Parathyroid adenoma (tissue), 2 donors: ENCODE measurements around the gene SMARCE1.

Experiments
- H2AFZ ChIP-seq: fragments of 300-600 bp; sonication (generic); one replicate; pipeline ENCODE4 v1.7.0; 2017; ENCODE audit warnings: antibody characterized with exemption, mild to moderate bottlenecking
- H3K27ac ChIP-seq: fragments of 300-600 bp; sonication (generic); one replicate; pipeline ENCODE4 v1.7.0; 2017
- H3K27me3 ChIP-seq: fragments of 300-600 bp; sonication (generic); one replicate; pipeline ENCODE4 v1.7.0; 2017; ENCODE audit warnings: low read length; ENCODE audit not compliant: control insufficient read depth, insufficient read depth
- H3K36me3 ChIP-seq: fragments of 300-600 bp; sonication (generic); one replicate; pipeline ENCODE4 v1.7.0; 2017; ENCODE audit warnings: low read length; ENCODE audit not compliant: control insufficient read depth, insufficient read depth
- H3K4me1 ChIP-seq: fragments of 300-600 bp; sonication (generic); one replicate; pipeline ENCODE4 v1.7.0; 2017; ENCODE audit warnings: control low read depth
- H3K4me2 ChIP-seq: fragments of 300-600 bp; sonication (generic); one replicate; pipeline ENCODE4 v1.7.0; 2017; ENCODE audit warnings: low read length
- H3K4me3 ChIP-seq: fragments of 300-600 bp; sonication (generic); one replicate; pipeline ENCODE4 v1.7.0; 2017; ENCODE audit warnings: low read depth, low read length
- H3K79me2 ChIP-seq: fragments of 300-600 bp; sonication (generic); one replicate; pipeline ENCODE4 v1.7.0; 2017; ENCODE audit warnings: control low read depth
- H3K9ac ChIP-seq: fragments of 300-600 bp; sonication (generic); one replicate; pipeline ENCODE4 v1.7.0; 2017; ENCODE audit warnings: mild to moderate bottlenecking
- H3K9me3 ChIP-seq: fragments of 300-600 bp; sonication (generic); one replicate; pipeline ENCODE4 v1.7.0; 2017; ENCODE audit warnings: low read length; ENCODE audit not compliant: control insufficient read depth
- TF ChIP-seq, protein P1 (sequence below): fragments of 300-600 bp; sonication (generic); IDR thresholded peaks from one replicate; pipeline ENCODE4 v1.7.0; 2017; ENCODE audit warnings: antibody characterized with exemption, mild to moderate bottlenecking
- donor health status: primary hyperparathyroidism.

Gene SMARCE1

DNA sequence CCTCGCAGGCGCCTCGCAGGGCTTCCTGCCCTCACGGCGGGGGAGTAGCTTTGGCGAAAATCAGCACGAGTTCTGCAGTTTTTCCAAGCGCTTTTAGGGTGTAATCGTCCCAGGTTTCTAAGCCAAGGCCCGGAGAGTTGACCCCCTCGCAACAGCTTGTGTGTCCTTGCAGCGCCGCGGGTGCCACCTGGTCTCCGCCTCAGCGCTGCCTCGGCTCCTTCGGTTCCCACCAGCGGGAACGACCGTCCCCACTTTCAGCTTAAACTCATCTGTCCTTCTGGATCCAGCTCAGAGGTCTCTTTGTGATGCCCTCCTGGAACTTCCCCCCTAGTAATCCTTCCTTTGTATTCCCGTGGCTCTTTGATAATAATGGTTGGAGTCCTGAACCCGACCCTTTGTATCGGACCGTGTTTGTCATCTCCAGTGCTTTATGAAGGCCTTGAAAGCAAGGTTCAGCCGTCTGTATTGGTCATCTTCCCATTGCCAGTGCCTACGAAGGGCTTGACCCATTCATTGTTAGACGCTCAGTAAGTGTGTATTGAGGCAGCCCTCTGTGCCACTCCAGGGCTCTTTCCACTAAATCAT is 858 bp upstream of the SMARCE1 start:
- H3K36me3 ChIP-seq = no peaks in the 10 kb centered on the region
- peak overlapping the region; percentile 100 for H2AFZ ChIP-seq
- no peaks in the 10 kb centered on the region for H3K27me3 ChIP-seq
- no peaks in the 10 kb centered on the region for H3K9me3 ChIP-seq
- TF ChIP-seq, protein P1, sequence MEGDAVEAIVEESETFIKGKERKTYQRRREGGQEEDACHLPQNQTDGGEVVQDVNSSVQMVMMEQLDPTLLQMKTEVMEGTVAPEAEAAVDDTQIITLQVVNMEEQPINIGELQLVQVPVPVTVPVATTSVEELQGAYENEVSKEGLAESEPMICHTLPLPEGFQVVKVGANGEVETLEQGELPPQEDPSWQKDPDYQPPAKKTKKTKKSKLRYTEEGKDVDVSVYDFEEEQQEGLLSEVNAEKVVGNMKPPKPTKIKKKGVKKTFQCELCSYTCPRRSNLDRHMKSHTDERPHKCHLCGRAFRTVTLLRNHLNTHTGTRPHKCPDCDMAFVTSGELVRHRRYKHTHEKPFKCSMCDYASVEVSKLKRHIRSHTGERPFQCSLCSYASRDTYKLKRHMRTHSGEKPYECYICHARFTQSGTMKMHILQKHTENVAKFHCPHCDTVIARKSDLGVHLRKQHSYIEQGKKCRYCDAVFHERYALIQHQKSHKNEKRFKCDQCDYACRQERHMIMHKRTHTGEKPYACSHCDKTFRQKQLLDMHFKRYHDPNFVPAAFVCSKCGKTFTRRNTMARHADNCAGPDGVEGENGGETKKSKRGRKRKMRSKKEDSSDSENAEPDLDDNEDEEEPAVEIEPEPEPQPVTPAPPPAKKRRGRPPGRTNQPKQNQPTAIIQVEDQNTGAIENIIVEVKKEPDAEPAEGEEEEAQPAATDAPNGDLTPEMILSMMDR = no peak
- peaks cover 28% of the 10 kb centered on the region for H3K79me2 ChIP-seq
- H3K27ac ChIP-seq = peak overlapping the region; percentile 96
- peak overlapping the region; percentile 93 for H3K4me3 ChIP-seq
- H3K9ac ChIP-seq = peak overlapping the region; percentile 84
- H3K4me2 ChIP-seq = peak overlapping the region; percentile 97
- peaks cover 12% of the 10 kb centered on the region for H3K4me1 ChIP-seq

DNA sequence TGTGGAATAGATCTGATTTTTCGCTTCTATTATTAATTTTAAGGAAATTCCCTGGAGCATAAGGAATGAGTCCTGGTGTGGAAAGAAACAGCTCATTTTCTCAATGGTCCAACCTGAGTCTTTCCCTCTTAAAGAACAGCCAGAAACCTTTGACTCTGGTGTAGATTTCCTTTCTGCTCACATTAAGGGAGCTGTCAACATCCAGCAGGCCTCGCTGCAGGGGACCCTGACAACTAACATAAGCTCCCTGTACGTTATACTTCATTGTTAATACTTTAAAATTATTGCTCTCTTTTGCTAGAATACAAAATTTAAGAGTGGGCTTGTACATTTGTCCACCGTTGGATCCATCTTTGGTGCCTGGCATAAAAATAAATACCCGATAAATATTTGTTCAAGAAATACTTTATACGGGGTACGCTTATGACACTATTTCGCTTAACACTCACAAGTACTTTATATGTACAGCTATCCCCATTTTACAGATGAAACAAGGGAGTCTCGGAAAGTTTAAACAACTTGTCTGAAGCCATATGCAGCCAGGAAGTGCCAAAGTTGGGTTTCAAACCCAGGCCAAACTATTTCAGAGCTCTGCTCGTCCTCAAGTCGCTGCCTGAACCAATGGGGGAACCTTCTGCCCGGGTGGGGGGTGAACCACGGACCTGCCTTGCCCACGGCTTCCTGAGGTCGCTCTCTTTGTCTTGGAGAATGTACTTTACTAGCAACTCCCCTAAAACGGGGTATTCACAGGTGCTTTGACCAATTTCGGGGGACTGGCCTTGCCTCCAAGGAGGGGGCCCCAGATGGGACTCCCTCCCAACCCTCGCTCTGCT is 611 bp downstream of the SMARCE1 start:
- Histone ChIP-seq H3K27ac (peak overlapping the region; percentile 96), H3K4me3 (peak overlapping the region; percentile 93), H3K27me3 (no peaks in the 10 kb centered on the region), H3K36me3 (no peaks in the 10 kb centered on the region), H3K9me3 (no peaks in the 10 kb centered on the region), H3K4me2 (peak overlapping the region; percentile 97), H3K79me2 (peaks cover 33% of the 10 kb centered on the region), H3K4me1 (peaks cover 12% of the 10 kb centered on the region), H2AFZ (peak overlapping the region; percentile 100), H3K9ac (peak overlapping the region; percentile 84)
- TF ChIP-seq, protein P1 = no peak

DNA sequence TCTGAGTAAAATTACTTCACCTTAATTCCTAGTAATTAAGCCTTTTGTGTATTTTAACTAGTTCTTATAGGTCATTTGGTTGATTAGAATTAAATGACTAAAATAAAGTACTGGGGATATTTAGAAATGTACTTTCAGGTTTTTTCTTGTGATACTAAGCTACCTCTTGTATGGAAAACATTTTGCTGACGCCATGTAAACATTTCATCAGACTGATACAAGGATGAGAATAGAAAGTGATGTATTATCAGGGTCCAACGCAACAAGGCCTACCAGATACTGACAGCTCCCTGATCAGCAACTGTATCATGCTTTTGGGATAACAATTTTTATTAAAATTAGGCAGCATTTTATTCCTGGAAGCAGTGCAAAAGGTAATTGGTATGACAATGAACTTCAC is 1.7 kb downstream of the SMARCE1 start:
- Histone ChIP-seq H3K27me3 (no peaks in the 10 kb centered on the region), H3K9ac (no peak overlapping the region), H3K79me2 (peaks cover 33% of the 10 kb centered on the region), H2AFZ (no peak overlapping the region), H3K27ac (no peak overlapping the region), H3K4me1 (peaks cover 12% of the 10 kb centered on the region), H3K9me3 (no peaks in the 10 kb centered on the region), H3K4me2 (no peak overlapping the region), H3K36me3 (no peaks in the 10 kb centered on the region), H3K4me3 (no peak overlapping the region)
- TF ChIP-seq, protein P1 = no peak

DNA sequence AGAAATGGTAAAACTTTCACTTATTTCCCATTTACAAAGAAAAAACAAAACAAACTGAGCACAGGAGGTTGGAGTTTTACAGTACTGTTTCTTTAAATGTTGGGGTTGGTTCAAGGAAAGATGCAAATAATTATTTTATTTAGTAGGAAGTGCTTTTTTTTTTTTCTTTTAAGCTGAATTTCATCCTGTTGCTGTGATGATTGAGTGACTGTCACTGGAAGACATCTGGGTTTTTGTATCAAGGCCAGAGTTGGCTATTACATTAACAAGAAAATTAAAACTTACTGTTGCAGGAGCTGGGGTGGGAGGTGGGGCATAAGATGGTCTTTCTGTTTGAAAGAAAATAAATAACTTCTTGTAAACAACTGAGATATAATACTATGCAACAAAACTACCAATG is 2.3 kb downstream of the SMARCE1 start:
- Histone ChIP-seq H3K27me3 (no peaks in the 10 kb centered on the region), H3K36me3 (no peaks in the 10 kb centered on the region), H3K4me2 (no peak overlapping the region), H2AFZ (no peak overlapping the region), H3K4me3 (no peak overlapping the region), H3K79me2 (peaks cover 33% of the 10 kb centered on the region), H3K27ac (no peak overlapping the region), H3K4me1 (peaks cover 12% of the 10 kb centered on the region), H3K9me3 (no peaks in the 10 kb centered on the region), H3K9ac (no peak overlapping the region)
- TF ChIP-seq, protein P1 = no peak
